Skin epidermis (tissue), 12 donors: ENCODE data around the gene GPSM1.
A peak's percentile ranks its signal among the peaks of the same experiment; 100 is the strongest.
"Not testable (repeated sequence)": the region's sequence is repeated elsewhere in the genome, so short reads cannot be mapped to it uniquely, and the experiment has no call there.

ENCODE experiments used
- H3K27ac ChIP-seq, 21 experiments: fragments of 200-600 bp; sonication (generic) in 11 of 21; one replicate each; pipeline ENCODE4 v1.5.0; 2020; ENCODE audit warnings: mild to moderate bottlenecking in 3 of 21, inconsistent platforms in 2 of 21, moderate library complexity in 2 of 21
- H3K4me3 ChIP-seq, 7 experiments: fragments of 200-600 bp; sonication (generic) in 2 of 7; one replicate each; pipeline ENCODE4 v1.5.0; 2020; ENCODE audit warnings: inconsistent platforms in 2 of 7, mild to moderate bottlenecking in 2 of 7, moderate library complexity in 1 of 7

GPSM1 gene

DNA sequence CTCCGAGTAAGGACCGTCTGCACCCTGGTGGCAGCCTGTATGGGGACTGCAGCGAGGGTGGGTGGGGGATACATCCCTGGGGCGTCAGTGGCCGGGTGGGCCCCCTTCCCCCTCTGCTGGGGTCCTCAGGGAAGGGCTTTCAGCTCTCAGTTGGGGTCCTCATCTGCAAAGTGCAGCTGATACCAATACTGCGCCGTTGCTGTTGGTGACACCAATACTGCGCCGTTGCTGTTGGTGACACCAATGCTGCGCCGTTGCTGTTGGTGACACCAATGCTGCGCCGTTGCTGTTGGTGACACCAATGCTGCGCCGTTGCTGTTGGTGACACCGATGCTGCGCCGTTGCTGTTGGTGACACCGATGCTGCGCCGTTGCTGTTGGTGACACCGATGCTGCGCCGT, 24.5 kb downstream of the GPSM1 start:
- H3K27ac ChIP-seq = peak overlapping the region in 1 of 21 experiments; percentile 10
- H3K4me3 ChIP-seq = not testable (repeated sequence)

- no peak overlapping the region for H3K27ac ChIP-seq
- H3K4me3 ChIP-seq = no peak overlapping the region
These were observed 25.3 kb downstream of the GPSM1 start for GRCh38 chr9:136352682-136353081.

GRCh38 chr9:136353088-136353487, 25.7 kb downstream of the GPSM1 start:
- Histone ChIP-seq H3K4me3 (no peak overlapping the region), H3K27ac (no peak overlapping the region)

- Histone ChIP-seq H3K27ac (peak overlapping the region in 2 of 21 experiments; percentile 20 to 26), H3K4me3 (no peak overlapping the region)
These were observed 26.6 kb downstream of the GPSM1 start for GRCh38 chr9:136353757-136354488.

DNA sequence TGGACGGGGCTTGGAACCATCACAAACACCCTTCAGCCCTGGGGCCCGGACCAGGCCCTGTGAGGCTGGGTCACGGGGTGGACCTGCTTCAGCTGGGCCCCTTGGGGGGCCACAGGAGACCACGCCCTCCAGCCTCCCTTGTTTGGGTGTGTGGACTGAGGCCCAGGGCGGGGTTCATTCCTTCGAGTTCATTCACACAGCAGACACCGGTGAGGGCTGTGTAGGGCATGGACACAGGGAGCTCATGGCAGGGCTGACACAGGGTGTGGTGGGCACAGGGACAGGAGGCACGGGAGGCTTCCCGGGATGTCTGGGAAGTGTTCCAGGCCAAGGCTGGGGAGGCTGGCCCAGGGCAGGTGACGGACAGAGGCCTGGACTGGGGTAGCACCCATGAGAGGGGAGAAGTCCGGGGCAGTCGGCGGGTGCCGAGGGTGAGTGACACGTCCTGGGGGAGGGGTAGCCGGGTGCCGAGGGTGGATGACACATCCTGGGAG, 27.3 kb downstream of the GPSM1 start:
- Histone ChIP-seq H3K27ac (peak overlapping the region in 3 of 21 experiments; percentile 20 to 26 (median 24)), H3K4me3 (no peak overlapping the region)

- no peak overlapping the region for H3K27ac ChIP-seq
These were observed 28.5 kb downstream of the GPSM1 start for GRCh38 chr9:136355616-136356557.

DNA sequence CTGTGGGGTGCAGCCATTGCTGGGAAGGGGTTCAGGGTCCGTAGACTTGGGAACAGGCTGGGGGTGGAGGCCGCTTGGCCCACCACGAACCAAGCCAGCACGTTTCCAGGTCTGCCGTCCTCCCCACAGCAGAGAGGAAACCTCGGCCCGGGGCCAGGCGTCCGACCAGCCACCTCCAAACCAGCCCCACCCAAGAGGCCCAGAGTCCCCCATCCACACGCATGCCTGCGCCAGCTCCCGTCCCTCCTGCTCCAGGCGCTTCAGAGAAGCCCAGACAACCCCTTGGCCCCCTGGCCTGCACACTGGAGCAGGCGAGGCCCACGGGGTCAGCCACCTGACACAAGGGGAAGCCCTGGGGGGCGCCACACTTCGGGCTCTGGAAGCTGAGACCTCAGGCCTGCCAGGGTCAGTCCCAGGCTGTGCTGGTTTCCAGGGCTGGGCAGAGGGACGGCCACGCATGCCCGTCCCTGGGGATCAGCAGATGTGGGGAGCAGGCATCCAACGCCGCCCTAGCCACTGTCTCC, 29.9 kb downstream of the GPSM1 start:
- Histone ChIP-seq H3K27ac (no peak overlapping the region), H3K4me3 (no peak overlapping the region)

More at GRCh38 chr9:136355616-136356557, 28.5 kb downstream of the GPSM1 start:
- H3K4me3 ChIP-seq = no peak overlapping the region

GRCh38 chr9:136358016-136358415, 30.7 kb downstream of the GPSM1 start:
- Histone ChIP-seq H3K27ac (no peak overlapping the region), H3K4me3 (no peak overlapping the region)

DNA sequence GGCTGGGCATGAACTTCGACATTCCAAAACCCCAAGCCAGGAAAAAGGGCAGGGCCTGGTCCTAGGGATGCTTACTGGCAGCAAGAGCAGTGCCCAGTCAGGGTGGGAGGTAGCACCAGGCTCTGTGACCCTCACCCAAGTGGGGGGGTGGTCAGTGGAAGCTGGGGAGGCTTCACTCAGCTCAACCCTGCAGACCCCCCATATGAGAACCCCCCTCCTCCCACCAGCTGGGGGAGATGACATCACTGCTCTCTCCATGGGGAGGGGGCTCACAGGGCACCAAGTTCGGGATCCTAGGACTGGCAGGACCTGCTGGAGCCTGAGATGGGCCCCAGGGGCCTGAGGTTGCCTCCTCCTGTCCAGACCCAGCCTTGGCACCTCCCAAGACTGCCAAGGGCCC, 31.5 kb downstream of the GPSM1 start:
- H3K4me3 ChIP-seq = no peak overlapping the region
- no peak overlapping the region for H3K27ac ChIP-seq

- Histone ChIP-seq H3K4me3 (no peak overlapping the region), H3K27ac (no peak overlapping the region)
These were observed 32.7 kb downstream of the GPSM1 start for GRCh38 chr9:136359774-136360718.

GRCh38 chr9:136361047-136361753, 33.9 kb downstream of the GPSM1 start:
- no peak overlapping the region for H3K4me3 ChIP-seq
- peak overlapping the region in 14 of 21 experiments; percentile 42 to 94 (median 56) for H3K27ac ChIP-seq

DNA sequence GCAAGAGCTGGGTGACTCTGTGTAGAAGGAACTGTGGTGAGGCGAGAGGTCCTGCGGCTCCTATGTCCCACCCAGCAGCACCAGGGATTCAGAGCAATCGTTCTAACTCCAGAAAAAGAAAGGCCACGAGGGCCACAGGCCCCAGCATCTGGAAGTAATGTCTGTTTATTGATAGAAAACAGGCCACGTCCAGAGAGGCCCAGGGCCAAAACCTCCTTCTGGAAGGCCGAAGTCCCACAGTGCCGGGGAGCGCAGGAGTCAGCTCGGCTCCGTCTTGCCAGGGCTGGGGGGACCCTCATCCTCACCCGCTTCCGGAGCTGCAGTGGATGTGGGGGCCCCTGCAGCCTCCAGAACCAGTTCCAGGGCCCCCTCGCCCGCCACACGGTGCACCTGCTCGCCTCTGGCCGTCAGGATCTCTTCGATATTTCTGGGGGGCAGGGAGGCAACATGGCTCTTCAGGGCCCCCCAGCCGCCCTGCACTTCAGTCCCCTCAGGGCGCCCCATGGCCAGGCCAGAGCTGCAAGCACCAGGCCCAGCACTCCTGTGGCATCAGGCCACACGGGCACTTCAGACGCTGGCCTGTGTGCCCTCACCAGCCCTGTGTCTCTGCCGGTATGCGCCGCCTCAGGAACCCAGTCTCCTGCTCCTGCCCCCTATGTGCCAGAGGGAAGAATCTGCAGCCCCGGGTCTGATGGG, 34.6 kb downstream of the GPSM1 start:
- Histone ChIP-seq H3K4me3 (no peak overlapping the region), H3K27ac (peak overlapping the region in 15 of 21 experiments; percentile 42 to 96 (median 64))

GRCh38 chr9:136362450-136362784, 35.1 kb downstream of the GPSM1 start:
- H3K4me3 ChIP-seq = no peak overlapping the region
- peak overlapping the region in 15 of 21 experiments; percentile 20 to 97 (median 74) for H3K27ac ChIP-seq

GRCh38 chr9:136363106-136363948, 36.0 kb downstream of the GPSM1 start, which contains the start of gene DNLZ:
Gene DNLZ, minus strand, starts transcription at chr9:136363744. Its CDS starts 30 bp downstream, at chr9:136363714.
- Histone ChIP-seq H3K4me3 (peak within 1 kb of the TSS; percentile 65 to 94 (median 83)), H3K27ac (peak within 1 kb of the TSS; percentile 65 to 97 (median 91))

DNA sequence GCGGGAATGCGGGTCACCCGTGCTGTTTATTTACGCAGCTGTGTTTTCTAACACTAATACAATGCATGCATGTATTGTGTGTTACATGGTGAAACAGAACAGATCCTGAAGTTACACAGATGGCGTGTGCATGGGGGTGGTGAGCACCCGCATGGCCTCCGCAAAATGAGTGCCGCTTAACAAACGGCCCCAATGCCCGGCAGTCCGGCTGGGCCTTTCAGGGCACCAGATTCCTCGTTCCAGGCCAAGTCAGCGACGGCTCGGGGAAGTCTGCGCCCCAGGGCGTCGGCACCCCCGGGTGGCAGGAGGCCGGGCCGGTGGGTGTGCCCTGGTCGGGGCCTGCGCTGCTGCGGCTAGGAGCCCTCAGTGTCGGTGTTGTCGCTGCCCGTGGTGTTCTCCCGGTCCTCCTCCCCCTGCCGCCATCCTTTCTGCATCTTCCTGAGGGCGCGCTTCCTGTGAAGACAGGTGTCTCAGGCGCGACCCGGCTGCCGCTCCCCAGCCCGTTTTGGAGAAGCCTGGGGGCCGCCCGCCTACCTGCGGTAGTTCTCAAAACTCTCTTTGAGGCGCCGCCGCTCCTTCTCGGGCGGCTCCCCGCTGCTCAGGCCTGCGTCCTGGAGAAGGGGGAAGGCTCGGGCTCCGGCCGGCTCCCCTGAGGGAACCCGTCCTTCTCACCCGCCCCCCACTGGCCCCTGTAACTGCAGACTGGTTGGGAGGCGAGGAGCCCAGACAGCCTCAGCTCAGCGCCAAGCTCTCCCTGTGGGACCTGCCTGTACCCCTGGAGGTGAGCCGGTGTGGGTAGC, 36.8 kb downstream of the GPSM1 start:
- peak overlapping the region in 4 of 21 experiments; percentile 65 to 91 (median 84) for H3K27ac ChIP-seq

More for the DNA sequence above, 36.8 kb downstream of the GPSM1 start:
- peak overlapping the region in 4 of 7 experiments; percentile 65 to 91 (median 84) for H3K4me3 ChIP-seq
